ENCODE measurements around the gene KCNA2. TPM values are rescaled to one million over a fixed set of nuclear protein-coding genes. Genes with fewer than 3 reads are reported as not detected.

The KCNA2 gene
- total RNA-seq: under 1 TPM; 0.22 to 0.23 TPM
- polyA plus RNA-seq: not detected
- 0 to 0.30 (median 0.11) reads per million in 6 experiments for total RNA-seq

DNA sequence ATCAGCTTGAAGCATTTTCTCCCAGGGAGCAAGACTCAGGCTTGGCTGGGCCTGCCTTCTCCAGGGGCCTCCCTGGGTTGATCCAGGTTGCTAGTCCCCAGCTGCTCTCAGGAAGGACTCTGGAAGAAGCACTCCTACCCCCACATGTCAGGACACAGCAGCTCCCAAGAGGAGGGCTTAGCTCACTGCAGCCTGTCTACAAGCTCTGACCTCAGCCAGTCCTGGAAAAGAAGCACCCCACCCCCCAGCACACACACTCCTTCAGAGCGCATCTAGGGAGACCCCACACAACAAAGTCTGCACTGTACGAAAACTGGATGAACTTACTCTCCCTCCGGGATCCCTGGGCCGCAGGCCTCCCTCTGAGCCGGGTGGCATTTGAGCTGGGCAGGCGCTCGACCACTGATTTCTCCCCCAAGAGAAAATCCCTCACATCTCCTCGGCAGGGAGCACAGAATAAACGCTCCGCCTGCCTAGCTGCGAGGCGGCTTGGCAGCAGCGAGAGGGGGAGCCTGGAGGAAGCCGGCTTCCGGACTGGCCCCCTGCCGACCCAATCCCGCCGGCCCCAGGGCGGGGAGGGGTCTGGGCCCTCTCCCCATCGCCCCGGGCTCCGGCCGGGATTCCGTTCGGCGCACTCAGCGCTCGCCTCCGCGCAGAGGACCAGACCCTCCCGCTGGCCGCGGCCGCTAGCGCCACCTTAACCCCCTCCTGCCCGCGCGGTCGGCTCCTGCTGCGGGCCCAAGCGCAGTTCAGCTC is at the start of gene KCNA2:
TSS of gene KCNA2 (minus strand) at position 458 of the 756 bp plus-strand sequence. CDS start 1,576 bp downstream, outside the sequence.
- H3K36me3 Mint-ChIP-seq: no peaks in the 10 kb centered on the region
- DNase-seq (peak in 3 of 10 donors; percentile 11 to 14 (median 11)), ATAC-seq (peak; percentile 44 to 48)
- no peaks in the 10 kb centered on the region for H3K9me3 Mint-ChIP-seq
- H3K4me1 Mint-ChIP-seq: peaks cover 12 to 35% (median 14%) of the 10 kb centered on the region in 4 donors
- H3K4me3 Mint-ChIP-seq: peak within 1 kb of the TSS; percentile 79 to 92 (median 86)
- POLR2A ChIA-PET: interaction anchor here (0.5 to 1.8 kb wide), 4 partner anchors 12 to 94 kb away, joined by 3 to 13 read pairs (median 4); no protein-coding TSS in a partner anchor
- peak within 1 kb of the TSS in 1 of 10 donors; percentile 9 for H3K27ac Mint-ChIP-seq
- H3K27me3 Mint-ChIP-seq: peaks cover 16 to 74% (median 47%) of the 10 kb centered on the region in 5 donors

DNA sequence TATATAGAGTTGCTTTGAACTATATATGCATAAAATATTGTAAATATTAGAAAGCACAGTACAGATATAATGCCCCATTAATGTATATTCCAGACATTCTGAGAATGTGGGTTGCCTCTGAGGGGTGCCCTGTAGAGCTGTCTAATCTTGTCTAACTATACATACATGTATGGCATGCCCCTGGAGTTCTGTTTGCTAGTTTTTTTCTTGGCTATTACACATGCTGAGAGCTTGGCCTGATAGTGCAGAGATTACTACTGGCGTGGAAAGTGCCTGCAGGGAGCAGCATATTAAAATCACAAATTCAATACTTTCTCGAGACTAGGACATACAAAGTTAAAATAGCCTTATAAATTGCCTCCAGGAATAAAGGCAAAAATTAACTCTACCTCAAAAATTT is 44.5 kb upstream of the KCNA2 start:
- DNase-seq: no peak
- H3K4me3 Mint-ChIP-seq: no peak overlapping the region
- peak overlapping the region in 2 of 10 donors; percentile 34 to 38 for H3K27ac Mint-ChIP-seq
- peaks cover 10 to 32% (median 13%) of the 10 kb centered on the region in 4 donors for H3K4me1 Mint-ChIP-seq
- no peaks in the 10 kb centered on the region for H3K27me3 Mint-ChIP-seq
- POLR2A ChIA-PET: interaction anchor here (4.6 kb wide), 1 partner anchor 15 kb away, joined by 32 read pairs; no protein-coding TSS in a partner anchor
- peaks cover 0 to 12% (median 0%) of the 10 kb centered on the region in 3 donors for H3K36me3 Mint-ChIP-seq
- no peaks in the 10 kb centered on the region for H3K9me3 Mint-ChIP-seq
- no peak for ATAC-seq

DNA sequence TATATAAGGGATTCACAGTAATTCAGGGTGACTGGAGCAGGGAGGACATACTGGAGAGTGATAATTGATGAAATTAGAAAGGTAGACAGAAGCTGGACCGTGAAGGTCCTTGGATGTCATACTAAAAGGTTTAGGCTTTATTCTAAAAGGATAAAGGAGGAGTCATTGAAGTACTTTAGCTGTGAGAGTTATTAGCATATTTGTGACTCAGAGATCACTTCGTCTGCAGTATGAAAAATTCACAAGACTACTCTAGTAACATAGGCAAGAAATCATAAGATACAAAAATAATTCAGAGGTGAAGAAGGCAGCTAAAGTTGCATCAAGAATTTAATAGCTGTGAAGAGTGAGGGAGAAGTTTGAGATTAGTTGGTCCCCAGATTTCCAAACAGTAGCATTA is 42.3 kb upstream of the KCNA2 start:
- no peak overlapping the region for H3K27ac Mint-ChIP-seq
- H3K27me3 Mint-ChIP-seq: no peaks in the 10 kb centered on the region
- H3K9me3 Mint-ChIP-seq: no peaks in the 10 kb centered on the region
- H3K4me3 Mint-ChIP-seq: no peak overlapping the region
- ATAC-seq (no peak), DNase-seq (no peak)
- H3K36me3 Mint-ChIP-seq: peaks cover 0 to 4% (median 0%) of the 10 kb centered on the region in 3 donors
- peaks cover 17 to 41% (median 22%) of the 10 kb centered on the region in 4 donors for H3K4me1 Mint-ChIP-seq
- POLR2A ChIA-PET: interaction anchor here (0.7 to 4.6 kb wide), 7 partner anchors 10 to 29 kb away, joined by 3 to 32 read pairs (median 10); no protein-coding TSS in a partner anchor

DNA sequence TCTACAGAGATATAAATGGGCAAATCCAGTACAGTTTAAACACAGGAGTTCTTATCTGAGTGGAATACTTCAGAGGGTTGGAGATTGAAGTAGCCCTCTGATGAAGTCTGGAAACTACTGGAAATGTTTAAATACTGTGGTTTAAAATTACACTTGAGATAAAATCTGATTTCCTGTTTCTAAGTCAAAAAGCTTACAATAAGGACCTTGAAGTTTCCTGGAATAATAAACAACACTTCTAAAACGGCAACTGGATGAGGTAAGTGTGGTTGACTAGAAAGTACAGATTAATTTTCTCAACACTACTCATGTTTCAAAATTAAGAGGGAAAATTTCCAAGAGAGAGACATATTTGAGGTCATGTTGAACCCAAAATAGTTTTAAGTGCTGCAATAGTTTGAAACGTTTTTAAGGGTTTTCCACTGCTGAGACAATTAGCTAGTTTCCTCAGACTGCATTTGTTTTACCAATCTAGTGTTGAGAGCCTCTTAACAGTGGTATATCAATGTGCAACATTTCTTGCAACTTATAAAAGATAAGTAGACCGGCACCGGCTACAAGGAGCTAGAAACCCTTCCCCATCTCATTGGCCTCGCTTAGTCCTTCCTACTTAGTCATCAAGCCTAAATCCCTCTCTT is 41.2 kb upstream of the KCNA2 start:
- no peaks in the 10 kb centered on the region for H3K9me3 Mint-ChIP-seq
- ATAC-seq (peak; percentile 75 to 86), DNase-seq (peak in 2 of 10 donors; percentile 48 to 49)

DNA sequence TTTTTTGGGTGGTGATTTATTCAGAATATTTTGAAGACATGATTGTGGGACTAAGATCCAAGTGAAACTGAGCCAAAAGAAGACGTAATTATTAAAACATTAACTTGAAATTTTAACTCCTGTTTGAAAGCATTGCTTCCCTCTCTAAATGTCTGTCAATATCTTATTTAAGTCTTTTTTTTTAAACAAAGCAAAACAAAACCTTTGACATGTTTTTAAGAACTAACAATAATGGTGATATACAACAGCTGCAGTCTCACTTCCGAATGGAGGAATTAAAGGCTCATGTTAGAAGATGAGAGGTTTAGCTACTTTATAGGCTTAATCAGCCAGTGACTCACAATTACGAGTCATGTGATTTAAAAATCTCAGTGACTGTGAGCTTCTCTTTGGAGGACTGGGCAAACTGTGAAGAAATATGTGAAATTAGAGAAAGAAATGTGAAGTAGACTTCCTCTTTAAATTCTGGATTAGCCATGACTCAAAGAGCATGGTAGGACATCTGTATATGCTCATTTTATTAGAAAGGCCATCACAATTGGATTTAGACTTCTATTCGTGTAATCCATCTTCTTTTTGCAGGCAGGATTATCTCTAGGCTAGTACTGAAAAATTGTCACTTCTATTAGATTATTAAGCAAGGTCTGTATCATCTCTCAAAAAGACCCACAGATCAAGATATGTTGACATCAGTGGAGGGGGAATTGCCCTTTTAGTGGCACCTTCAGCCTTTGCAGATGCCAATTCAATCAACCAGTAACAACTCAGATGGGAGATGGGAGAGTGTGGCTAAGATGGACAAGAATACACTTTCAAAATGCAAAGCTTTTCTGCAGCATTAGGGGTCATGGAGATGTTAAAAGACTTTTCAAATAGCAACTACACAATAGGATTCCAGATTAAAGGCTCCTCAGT is 39.9 kb upstream of the KCNA2 start:
- peak overlapping the region in 5 of 10 donors; percentile 38 to 77 (median 64) for H3K27ac Mint-ChIP-seq
- H3K9me3 Mint-ChIP-seq: peaks cover 0 to 9% (median 3%) of the 10 kb centered on the region in 9 donors
- DNase-seq (no peak), ATAC-seq (no peak)
- H3K36me3 Mint-ChIP-seq: peaks cover 0 to 5% (median 0%) of the 10 kb centered on the region in 3 donors
- peak overlapping the region in 4 of 10 donors; percentile 6 to 22 (median 12) for H3K4me3 Mint-ChIP-seq
- POLR2A ChIA-PET: interaction anchor here (1.6 to 4.6 kb wide), 5 partner anchors 7 to 29 kb away, joined by 5 to 32 read pairs (median 14); partner anchors contain the start of gene KCNA3
- no peaks in the 10 kb centered on the region for H3K27me3 Mint-ChIP-seq
- H3K4me1 Mint-ChIP-seq: peaks cover 19 to 54% (median 38%) of the 10 kb centered on the region in 4 donors

More for the DNA sequence above, 41.2 kb upstream of the KCNA2 start:
- Mint-ChIP-seq H3K4me3 (peak overlapping the region in 1 of 10 donors; percentile 58), H3K4me1 (peaks cover 15 to 46% (median 27%) of the 10 kb centered on the region in 4 donors), H3K36me3 (no peaks in the 10 kb centered on the region), H3K27ac (peak overlapping the region in 1 of 10 donors; percentile 41), H3K27me3 (no peaks in the 10 kb centered on the region)
- POLR2A ChIA-PET: interaction anchor here (1.2 to 4.6 kb wide), 7 partner anchors 9 to 28 kb away, joined by 4 to 32 read pairs (median 10); partner anchors contain the start of gene KCNA3

DNA sequence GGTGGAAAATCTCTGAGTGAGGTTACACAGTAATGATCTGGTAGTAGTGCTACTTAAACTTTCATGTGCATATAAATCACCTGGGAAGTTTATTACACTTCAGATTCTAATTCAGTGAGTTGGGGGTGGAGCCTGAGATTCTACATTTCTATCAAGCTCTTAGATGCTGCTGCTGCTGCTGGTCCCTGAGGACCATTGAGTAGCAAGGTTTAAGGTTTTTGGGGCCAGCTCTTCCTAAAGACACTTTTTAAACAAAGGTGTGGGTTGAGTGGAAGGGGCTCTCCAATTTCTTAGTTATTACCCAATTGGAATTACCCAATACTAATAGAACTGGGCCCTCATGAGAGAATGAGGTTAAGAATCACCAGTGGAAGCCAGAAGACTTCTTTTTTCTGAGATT is 39.1 kb upstream of the KCNA2 start:
- Mint-ChIP-seq H3K27ac (peak overlapping the region in 3 of 10 donors; percentile 3 to 77 (median 10)), H3K27me3 (no peaks in the 10 kb centered on the region)

DNA sequence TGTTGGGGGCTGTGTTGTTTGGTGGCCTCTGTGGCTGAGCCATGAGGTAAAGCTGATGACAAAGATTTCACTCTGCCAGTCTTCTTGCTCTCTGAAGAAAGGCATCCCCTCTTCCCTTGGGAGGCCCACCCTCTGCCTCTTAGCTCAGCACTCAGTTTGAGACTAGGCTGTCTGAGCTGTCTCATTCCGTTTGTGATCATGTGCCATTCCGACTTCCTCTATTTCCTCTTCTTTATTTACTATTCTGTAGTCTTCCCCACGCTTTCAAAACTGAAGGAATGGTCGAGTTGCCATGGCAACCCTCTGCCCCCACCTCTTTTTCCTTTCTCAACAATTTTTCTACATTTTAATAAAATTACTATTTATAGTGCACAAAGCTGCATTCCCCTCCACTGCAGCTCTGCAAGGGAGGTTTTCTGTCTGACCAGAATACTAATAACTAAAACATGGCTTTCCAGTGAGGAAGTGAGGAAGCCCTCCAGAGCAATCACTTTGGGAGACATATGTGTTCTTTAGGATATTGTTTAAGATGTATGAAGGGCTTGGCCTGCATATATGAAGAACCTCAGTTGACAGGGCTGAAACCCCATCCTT is 37.8 kb upstream of the KCNA2 start:
- H3K4me3 Mint-ChIP-seq: peak overlapping the region in 4 of 10 donors; percentile 27 to 70 (median 39)

More for the DNA sequence above, 39.1 kb upstream of the KCNA2 start:
- POLR2A ChIA-PET: interaction anchor here (0.8 kb wide), 1 partner anchor 10 kb away, joined by 4 read pairs; no protein-coding TSS in a partner anchor
- ATAC-seq (no peak), DNase-seq (no peak)
- peaks cover 22 to 54% (median 38%) of the 10 kb centered on the region in 4 donors for H3K4me1 Mint-ChIP-seq
- no peak overlapping the region for H3K4me3 Mint-ChIP-seq
- H3K36me3 Mint-ChIP-seq: peaks cover 0 to 5% (median 0%) of the 10 kb centered on the region in 3 donors
- peaks cover 0 to 16% (median 5%) of the 10 kb centered on the region in 9 donors for H3K9me3 Mint-ChIP-seq

DNA sequence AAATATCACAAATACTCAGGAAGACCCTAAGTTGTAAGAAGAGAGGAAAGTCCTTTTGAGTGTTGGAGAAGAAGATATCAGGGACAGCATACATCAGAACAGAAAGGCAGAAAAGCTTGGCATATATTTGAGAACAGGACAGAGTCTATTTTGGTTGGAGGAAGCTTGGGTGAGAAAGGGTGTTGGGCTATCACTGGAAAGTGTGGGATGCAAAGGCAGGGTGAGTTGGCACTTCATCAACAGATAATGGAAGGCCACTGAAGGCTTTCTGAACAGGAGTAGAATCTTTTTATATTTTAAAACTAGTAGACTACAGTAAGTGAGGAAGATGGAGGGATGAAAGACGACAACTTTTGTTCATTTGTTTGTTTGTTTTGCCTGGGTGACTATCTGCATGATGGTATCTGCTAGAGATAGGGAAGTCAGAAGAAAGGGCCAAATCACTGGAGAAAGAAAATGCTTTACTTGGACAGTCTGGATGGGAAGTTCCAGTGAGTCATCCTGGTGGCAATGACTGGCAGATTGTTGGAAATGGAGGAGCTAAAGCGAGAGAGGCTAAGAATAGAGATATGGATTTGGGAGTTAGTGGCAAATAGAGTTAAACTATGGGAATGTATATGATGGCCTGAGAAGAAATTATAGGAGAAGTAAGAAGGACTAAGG is 33.7 kb upstream of the KCNA2 start:
- peaks cover 33 to 92% (median 67%) of the 10 kb centered on the region in 4 donors for H3K4me1 Mint-ChIP-seq
- peaks cover 0 to 5% (median 0%) of the 10 kb centered on the region in 3 donors for H3K36me3 Mint-ChIP-seq
- no peaks in the 10 kb centered on the region for H3K27me3 Mint-ChIP-seq
- POLR2A ChIA-PET: interaction anchor here (1.2 to 2.0 kb wide), 3 partner anchors 8 to 26 kb away, joined by 4 to 10 read pairs (median 7); no protein-coding TSS in a partner anchor
- H3K27ac Mint-ChIP-seq: peak overlapping the region in 9 of 10 donors; percentile 0 to 86 (median 49)
- H3K9me3 Mint-ChIP-seq: peaks cover 0 to 22% (median 5%) of the 10 kb centered on the region in 9 donors
- peak overlapping the region in 2 of 10 donors; percentile 0 to 8 for H3K4me3 Mint-ChIP-seq
- DNase-seq (no peak), ATAC-seq (no peak)

More for the DNA sequence above, 37.8 kb upstream of the KCNA2 start:
- POLR2A ChIA-PET: interaction anchor here (0.5 to 2.0 kb wide), 3 partner anchors 13 to 42 kb away, joined by 3 to 8 read pairs (median 4); no protein-coding TSS in a partner anchor
- Mint-ChIP-seq H3K27me3 (no peaks in the 10 kb centered on the region), H3K9me3 (peaks cover 0 to 22% (median 5%) of the 10 kb centered on the region in 9 donors), H3K4me1 (peaks cover 31 to 67% (median 44%) of the 10 kb centered on the region in 4 donors), H3K27ac (peak overlapping the region in 9 of 10 donors; percentile 46 to 86 (median 73)), H3K36me3 (peaks cover 0 to 5% (median 0%) of the 10 kb centered on the region in 3 donors)
- peak in 1 of 2 donors; percentile 40 for ATAC-seq
- no peak for DNase-seq

DNA sequence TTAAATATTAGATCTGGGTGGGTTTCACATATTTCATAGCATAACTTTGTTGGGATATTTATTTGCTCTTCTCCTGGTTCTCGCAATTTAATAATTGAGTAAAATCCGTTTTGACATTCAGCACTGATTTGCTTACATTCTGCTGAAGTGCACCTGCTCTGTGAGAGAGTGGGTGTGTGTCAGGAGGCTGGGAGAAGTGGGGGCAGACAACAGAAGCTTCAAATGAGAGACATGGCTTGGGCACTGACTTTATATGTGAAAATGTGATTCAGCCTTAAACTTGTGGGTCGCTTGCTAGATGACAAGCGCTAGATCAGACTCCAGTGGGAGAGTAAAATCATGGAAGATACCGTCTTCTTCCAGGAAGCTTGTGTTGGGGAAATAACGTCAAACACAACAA is 32.4 kb upstream of the KCNA2 start:
- H3K36me3 Mint-ChIP-seq: peaks cover 0 to 5% (median 0%) of the 10 kb centered on the region in 3 donors
- H3K27ac Mint-ChIP-seq: peak overlapping the region; percentile 20 to 86 (median 80)
- DNase-seq (no peak), ATAC-seq (no peak)
- peaks cover 20 to 94% (median 67%) of the 10 kb centered on the region in 4 donors for H3K4me1 Mint-ChIP-seq
- H3K4me3 Mint-ChIP-seq: peak overlapping the region in 4 of 10 donors; percentile 5 to 29 (median 8)
- POLR2A ChIA-PET: interaction anchor here (1.0 to 6.4 kb wide), 6 partner anchors 9 to 35 kb away, joined by 4 to 87 read pairs (median 6); partner anchors contain the start of gene KCNA3
- peaks cover 0 to 22% (median 5%) of the 10 kb centered on the region in 9 donors for H3K9me3 Mint-ChIP-seq
- H3K27me3 Mint-ChIP-seq: no peaks in the 10 kb centered on the region

DNA sequence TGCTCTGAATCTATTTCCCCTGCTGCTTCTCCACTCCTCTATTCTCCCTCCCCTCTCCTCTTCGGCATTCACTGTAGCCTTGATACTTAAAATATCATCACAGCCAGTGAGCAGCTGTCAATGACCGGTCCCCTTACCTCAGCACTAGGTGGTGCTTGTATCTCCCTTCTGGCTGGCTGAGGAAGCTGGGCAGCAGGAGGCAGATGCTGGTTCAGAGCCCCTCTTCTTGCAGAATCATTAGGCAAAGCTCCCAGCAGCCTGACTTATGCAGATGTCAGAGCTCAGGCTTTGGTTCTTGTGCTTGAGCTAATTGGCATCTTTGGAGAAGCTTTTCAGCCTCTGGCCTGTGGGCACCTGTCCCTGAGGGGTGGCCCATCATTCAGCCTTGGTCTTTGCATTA is 31.9 kb upstream of the KCNA2 start:
- peaks cover 17 to 94% (median 69%) of the 10 kb centered on the region in 4 donors for H3K4me1 Mint-ChIP-seq
- H3K36me3 Mint-ChIP-seq: peaks cover 0 to 5% (median 0%) of the 10 kb centered on the region in 3 donors
- peak overlapping the region in 3 of 10 donors; percentile 9 to 35 (median 29) for H3K4me3 Mint-ChIP-seq
- POLR2A ChIA-PET: interaction anchor here (0.6 to 6.4 kb wide), 6 partner anchors 10 to 1553 kb away, joined by 3 to 87 read pairs (median 6); partner anchors contain the start of gene KCNA3
- peaks cover 0 to 22% (median 5%) of the 10 kb centered on the region in 9 donors for H3K9me3 Mint-ChIP-seq
- peak overlapping the region in 9 of 10 donors; percentile 28 to 86 (median 68) for H3K27ac Mint-ChIP-seq
- H3K27me3 Mint-ChIP-seq: no peaks in the 10 kb centered on the region
- DNase-seq (no peak), ATAC-seq (no peak)
